Astrocyte (in vitro differentiated cells and primary cell): ENCODE results near the gene NUMA1. TPM values are rescaled to one million over a fixed set of nuclear protein-coding genes. Genes with fewer than 3 reads are reported as not detected.

Experiments used
- DNase-seq: peaks from one replicate; pipeline ENCODE4 v3.0.0-alpha.2; 2010; ENCODE audit warnings: low read depth
- FAIRE-seq: peaks from 2 replicates; lab custom pipeline; 2011; peaks lifted over from hg19 to GRCh38; lab: Jason Lieb, UNC
- H2AFZ ChIP-seq: 2 replicates; pipeline ENCODE4 v1.6.0; 2012; ENCODE audit warnings: low read depth, low read length, inconsistent platforms
- H3K27ac ChIP-seq: 2 replicates; pipeline ENCODE4 v1.5.1; 2011; ENCODE audit warnings: low read depth, low read length, inconsistent platforms
- H3K27me3 ChIP-seq: 2 replicates; pipeline ENCODE4 v1.6.0; 2011; ENCODE audit warnings: low read length, inconsistent platforms; ENCODE audit not compliant: insufficient read depth
- H3K36me3 ChIP-seq: 2 replicates; pipeline ENCODE4 v1.5.1; 2011; ENCODE audit warnings: low read length, inconsistent platforms; ENCODE audit not compliant: insufficient read depth
- H3K4me1 ChIP-seq: 2 replicates; pipeline ENCODE4 v1.5.1; 2011; ENCODE audit warnings: low read length, inconsistent platforms; ENCODE audit not compliant: insufficient read depth
- H3K4me2 ChIP-seq: 2 replicates; pipeline ENCODE4 v1.6.0; 2012; ENCODE audit warnings: low read length, inconsistent platforms
- H3K4me3 ChIP-seq: 2 replicates; pipeline ENCODE4 v1.5.1; 2011; ENCODE audit warnings: low read depth, mild to moderate bottlenecking, low read length, inconsistent platforms; ENCODE audit not compliant: insufficient read depth
- H3K79me2 ChIP-seq: 2 replicates; pipeline ENCODE4 v1.6.0; 2012; ENCODE audit warnings: mild to moderate bottlenecking, low read length, inconsistent platforms; ENCODE audit not compliant: insufficient read depth
- H3K9ac ChIP-seq: 2 replicates; pipeline ENCODE4 v1.6.0; 2012; ENCODE audit warnings: mild to moderate bottlenecking, low read length, inconsistent platforms
- H3K9me3 ChIP-seq: 2 replicates; pipeline ENCODE4 v1.5.1; 2012; ENCODE audit warnings: low read depth, mild to moderate bottlenecking, low read length, inconsistent platforms; ENCODE audit not compliant: insufficient read depth
- H4K20me1 ChIP-seq: 2 replicates; pipeline ENCODE4 v1.6.0; 2012; ENCODE audit warnings: low read length, inconsistent platforms; ENCODE audit not compliant: insufficient read depth
- H3K27ac Mint-ChIP-seq: one replicate; pipeline ENCODE4 v1.8.0; 2021; ENCODE audit warnings: mild to moderate bottlenecking, mixed read lengths; ENCODE audit not compliant: unreplicated experiment
- H3K27me3 Mint-ChIP-seq: one replicate; pipeline ENCODE4 v1.8.0; 2021; ENCODE audit warnings: low read depth, mixed read lengths; ENCODE audit not compliant: unreplicated experiment
- H3K36me3 Mint-ChIP-seq: one replicate; pipeline ENCODE4 v1.8.0; 2021; ENCODE audit warnings: low read depth, mixed read lengths; ENCODE audit not compliant: unreplicated experiment
- H3K4me1 Mint-ChIP-seq: one replicate; pipeline ENCODE4 v1.8.0; 2021; ENCODE audit warnings: low read depth, mixed read lengths; ENCODE audit not compliant: unreplicated experiment
- H3K4me3 Mint-ChIP-seq: one replicate; pipeline ENCODE4 v1.8.0; 2021; ENCODE audit warnings: mild to moderate bottlenecking, moderate library complexity, mixed read lengths; ENCODE audit not compliant: unreplicated experiment
- H3K9me3 Mint-ChIP-seq: one replicate; pipeline ENCODE4 v1.8.0; 2021; ENCODE audit warnings: mild to moderate bottlenecking, mixed read lengths; ENCODE audit not compliant: unreplicated experiment
- CTCF ChIP-seq: IDR thresholded peaks from 2 replicates; pipeline ENCODE4 v1.5.1; 2011; ENCODE audit warnings: low read depth, mild to moderate bottlenecking, inconsistent platforms, low read length, moderate library complexity; ENCODE audit not compliant: insufficient read depth
- EZH2 ChIP-seq: IDR thresholded peaks from 2 replicates; pipeline ENCODE4 v1.6.1; 2012; ENCODE audit warnings: mild to moderate bottlenecking, low read length, inconsistent platforms; ENCODE audit not compliant: insufficient read depth
- total RNA-seq: library from RNA; stranded (reverse); gene quantifications from 2 replicates; pipeline ENCODE4 v1.2.1, GENCODE V29; 2021

NUMA1 gene
- total RNA-seq, 1 donor from 2014 or later = 111 TPM

DNA sequence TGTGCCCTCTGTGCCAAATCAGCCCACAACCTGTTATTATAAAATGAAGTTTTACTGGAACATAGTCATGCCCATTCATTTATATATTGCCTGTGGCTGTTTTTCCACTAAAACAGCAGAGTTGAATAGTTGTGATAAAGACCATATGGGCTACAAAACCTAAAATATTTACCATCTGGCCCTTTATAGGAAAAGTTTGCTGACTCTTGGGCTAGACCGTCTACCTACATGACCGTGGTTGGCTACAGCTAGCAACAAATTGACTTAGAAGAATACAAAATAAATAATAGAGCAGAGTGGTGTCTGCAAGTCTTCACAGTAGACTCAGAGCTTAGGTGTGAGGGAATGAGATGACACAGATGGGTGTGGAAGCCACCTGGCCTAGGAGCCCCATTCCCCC is 92.8 kb downstream of the NUMA1 start:
- peaks cover 2% of the 10 kb centered on the region for H3K4me1 Mint-ChIP-seq
- TF ChIP-seq CTCF (no peak), EZH2 (no peak)
- Histone ChIP-seq H3K4me1 (peaks cover 10% of the 10 kb centered on the region), H3K79me2 (peaks cover 5% of the 10 kb centered on the region), H3K9me3 (no peaks in the 10 kb centered on the region), H2AFZ (no peak overlapping the region), H3K4me2 (no peak overlapping the region), H3K4me3 (no peak overlapping the region), H4K20me1 (peaks cover 51% of the 10 kb centered on the region), H3K27ac (no peak overlapping the region), H3K9ac (no peak overlapping the region), H3K27me3 (no peaks in the 10 kb centered on the region), H3K36me3 (peaks cover 27% of the 10 kb centered on the region)
- no peak overlapping the region for H3K4me3 Mint-ChIP-seq
- FAIRE-seq (no peak), DNase-seq (no peak)
- no peak overlapping the region for H3K27ac Mint-ChIP-seq
- peaks cover 25% of the 10 kb centered on the region for H3K36me3 Mint-ChIP-seq
- H3K9me3 Mint-ChIP-seq = no peaks in the 10 kb centered on the region
- no peaks in the 10 kb centered on the region for H3K27me3 Mint-ChIP-seq

DNA sequence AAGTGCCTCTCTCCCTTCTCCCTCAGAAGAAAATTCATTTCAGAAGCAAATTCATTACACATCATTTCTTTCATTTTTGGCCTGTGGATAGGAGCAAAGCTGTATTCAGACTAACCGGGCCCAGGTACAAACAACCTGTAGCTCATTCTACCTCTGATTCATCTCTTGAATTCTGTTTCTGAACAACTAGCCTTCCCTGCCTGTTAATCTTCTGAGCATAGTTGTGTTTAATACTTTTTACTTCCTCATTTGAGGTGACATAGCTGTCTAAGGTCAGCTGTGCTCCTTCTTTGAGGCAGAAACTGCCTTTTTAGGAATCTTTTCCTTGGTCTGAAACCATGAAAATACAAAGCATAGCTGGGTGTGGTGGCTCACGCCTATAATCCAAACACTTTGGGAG is 94.2 kb downstream of the NUMA1 start:
- no peak overlapping the region for H3K27ac Mint-ChIP-seq
- FAIRE-seq (no peak), DNase-seq (no peak)
- no peak overlapping the region for H3K4me3 ChIP-seq
- no peak overlapping the region for H2AFZ ChIP-seq
- peaks cover 5% of the 10 kb centered on the region for H3K79me2 ChIP-seq
- no peaks in the 10 kb centered on the region for H3K27me3 ChIP-seq
- H3K27ac ChIP-seq = no peak overlapping the region
- H3K4me1 ChIP-seq = peaks cover 10% of the 10 kb centered on the region
- no peaks in the 10 kb centered on the region for H3K27me3 Mint-ChIP-seq
- H4K20me1 ChIP-seq = peaks cover 52% of the 10 kb centered on the region
- peaks cover 2% of the 10 kb centered on the region for H3K4me1 Mint-ChIP-seq
- H3K4me3 Mint-ChIP-seq = no peak overlapping the region
- H3K36me3 Mint-ChIP-seq = peaks cover 23% of the 10 kb centered on the region
- peaks cover 23% of the 10 kb centered on the region for H3K36me3 ChIP-seq
- no peaks in the 10 kb centered on the region for H3K9me3 Mint-ChIP-seq
- H3K4me2 ChIP-seq = no peak overlapping the region
- TF ChIP-seq EZH2 = no peak
- no peak for TF ChIP-seq CTCF
- no peaks in the 10 kb centered on the region for H3K9me3 ChIP-seq
- no peak overlapping the region for H3K9ac ChIP-seq

- FAIRE-seq = no peak
- no peaks in the 10 kb centered on the region for H3K9me3 ChIP-seq
- H3K4me3 ChIP-seq = no peak overlapping the region
- H3K36me3 Mint-ChIP-seq = peaks cover 7% of the 10 kb centered on the region
- H3K4me2 ChIP-seq = no peak overlapping the region
- no peak overlapping the region for H3K4me3 Mint-ChIP-seq
- no peaks in the 10 kb centered on the region for H3K27me3 ChIP-seq
- no peaks in the 10 kb centered on the region for H3K4me1 ChIP-seq
- peaks cover 56% of the 10 kb centered on the region for H4K20me1 ChIP-seq
- H3K27ac Mint-ChIP-seq = no peak overlapping the region
- H3K9me3 Mint-ChIP-seq = no peaks in the 10 kb centered on the region
- H3K27ac ChIP-seq = no peak overlapping the region
- H3K27me3 Mint-ChIP-seq = no peaks in the 10 kb centered on the region
- no peak for TF ChIP-seq CTCF
- no peak for TF ChIP-seq EZH2
- no peaks in the 10 kb centered on the region for H3K4me1 Mint-ChIP-seq
- peaks cover 25% of the 10 kb centered on the region for H3K79me2 ChIP-seq
- no peak overlapping the region for H2AFZ ChIP-seq
- no peak overlapping the region for H3K9ac ChIP-seq
- no peak for DNase-seq
- peaks cover 24% of the 10 kb centered on the region for H3K36me3 ChIP-seq
These were observed 100.7 kb downstream of the NUMA1 start for GRCh38 chr11:71979602-71980001.
